ENCODE data around the gene CD93. TPM values are rescaled to one million over a fixed set of nuclear protein-coding genes. Genes with fewer than 3 reads are reported as not detected.

The CD93 gene
- total RNA-seq, 1 experiment from 2014 or later = not detected

DNA sequence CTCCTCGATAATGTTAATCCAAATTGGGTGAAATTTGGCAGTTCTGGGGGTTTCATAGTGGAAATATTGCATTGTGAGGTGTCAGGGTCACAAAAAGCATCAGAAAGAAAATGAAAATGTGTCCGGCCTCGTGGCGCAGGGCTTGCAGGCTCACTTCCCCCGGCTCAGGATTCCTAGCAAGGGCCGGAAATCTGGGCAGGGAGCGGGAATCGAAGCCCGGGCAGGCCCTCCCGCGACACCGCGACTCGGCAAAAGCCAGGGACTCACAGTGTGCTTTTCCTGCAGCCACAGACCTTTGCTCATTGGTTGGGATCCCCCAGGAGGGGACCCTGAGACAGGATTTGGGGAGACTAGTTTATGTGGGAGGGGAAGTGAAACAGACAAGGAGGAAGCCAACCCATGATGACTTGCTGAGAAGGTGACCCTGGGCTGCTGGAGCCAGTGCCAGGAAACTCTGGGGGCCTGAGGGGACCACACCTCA is 847 bp upstream of the CD93 start:
- no peaks in the 10 kb centered on the region for H4K20me1 ChIP-seq (ENCODE audit: low read length)

DNA sequence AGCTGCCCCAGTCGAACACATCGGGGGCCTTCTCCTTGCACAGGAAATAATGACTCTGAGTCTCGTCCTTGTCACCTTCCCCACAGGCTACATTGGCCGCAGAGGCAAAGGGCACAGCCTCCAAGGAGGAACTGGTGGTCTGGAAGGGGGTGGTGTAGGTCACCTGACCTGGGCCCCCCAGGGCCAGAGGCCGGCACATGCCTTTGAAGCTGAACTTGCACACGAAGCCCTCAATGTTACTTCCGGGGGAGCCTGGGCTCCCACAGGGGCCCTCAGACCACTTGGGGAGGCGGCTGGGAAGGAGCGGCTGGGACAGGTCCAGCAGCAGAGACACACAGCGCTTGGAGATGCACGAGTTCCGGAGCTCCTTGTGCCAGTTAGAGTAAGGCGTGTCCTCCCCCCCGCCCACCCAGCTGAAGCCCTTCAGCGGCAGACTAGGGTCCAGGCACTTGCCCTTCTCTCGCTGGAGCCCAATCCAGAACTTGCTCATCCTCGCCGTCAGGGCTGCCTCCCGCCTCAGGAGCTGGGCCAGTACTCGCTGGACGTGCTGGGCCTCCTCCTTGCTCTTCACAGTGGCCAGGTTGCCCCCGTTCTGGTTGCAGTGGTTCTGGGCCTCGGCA is 578 bp downstream of the CD93 start:
- Histone ChIP-seq H3K4me1 (ENCODE audit: insufficient read depth, low read length) (no peaks in the 10 kb centered on the region), H3K79me2 (ENCODE audit: low read length) (no peaks in the 10 kb centered on the region), H2AFZ (ENCODE audit: low read length) (no peak overlapping the region), H3K4me3 (ENCODE audit: low read length) (no peak overlapping the region), H3K9ac (ENCODE audit: low read length) (no peak overlapping the region), H3K27ac (ENCODE audit: low read length) (no peak overlapping the region), H3F3A (ENCODE audit: low read length, unreplicated experiment) (no peaks in the 10 kb centered on the region), H3K4me2 (ENCODE audit: low read length) (no peak overlapping the region), H3K9me2 (replicated peaks; ENCODE audit: low read length) (no peaks in the 10 kb centered on the region), H3K27me3 (ENCODE audit: low read length) (no peaks in the 10 kb centered on the region), H3K9me3 (ENCODE audit: low read length) (no peaks in the 10 kb centered on the region), H3K36me3 (ENCODE audit: low read depth, low read length) (no peaks in the 10 kb centered on the region), H4K20me1 (ENCODE audit: low read length) (no peaks in the 10 kb centered on the region)
- ChIA-PET CTCF (no interaction called here), POLR2A (ENCODE audit: unreplicated experiment) (no interaction called here)
- intact Hi-C loops (cut with micrococcal nuclease) = no loop called here
- no TSS peak for BruUV-seq (replicated peaks)
- DNase-seq (no peak), ATAC-seq (no peak)
- TF ChIP-seq EZH2 (IDR thresholded peaks at IDR 0.05; ENCODE audit: low read length, unreplicated experiment) (no peak), EZH2phosphoT487 (IDR thresholded peaks at IDR 0.05; ENCODE audit: borderline replicate concordance, low read length) (no peak)
- TF ChIP-seq, protein P1, sequence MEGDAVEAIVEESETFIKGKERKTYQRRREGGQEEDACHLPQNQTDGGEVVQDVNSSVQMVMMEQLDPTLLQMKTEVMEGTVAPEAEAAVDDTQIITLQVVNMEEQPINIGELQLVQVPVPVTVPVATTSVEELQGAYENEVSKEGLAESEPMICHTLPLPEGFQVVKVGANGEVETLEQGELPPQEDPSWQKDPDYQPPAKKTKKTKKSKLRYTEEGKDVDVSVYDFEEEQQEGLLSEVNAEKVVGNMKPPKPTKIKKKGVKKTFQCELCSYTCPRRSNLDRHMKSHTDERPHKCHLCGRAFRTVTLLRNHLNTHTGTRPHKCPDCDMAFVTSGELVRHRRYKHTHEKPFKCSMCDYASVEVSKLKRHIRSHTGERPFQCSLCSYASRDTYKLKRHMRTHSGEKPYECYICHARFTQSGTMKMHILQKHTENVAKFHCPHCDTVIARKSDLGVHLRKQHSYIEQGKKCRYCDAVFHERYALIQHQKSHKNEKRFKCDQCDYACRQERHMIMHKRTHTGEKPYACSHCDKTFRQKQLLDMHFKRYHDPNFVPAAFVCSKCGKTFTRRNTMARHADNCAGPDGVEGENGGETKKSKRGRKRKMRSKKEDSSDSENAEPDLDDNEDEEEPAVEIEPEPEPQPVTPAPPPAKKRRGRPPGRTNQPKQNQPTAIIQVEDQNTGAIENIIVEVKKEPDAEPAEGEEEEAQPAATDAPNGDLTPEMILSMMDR (conservative IDR thresholded peaks at IDR 0.05; ENCODE audit: low read depth, low read length) = no peak

More for the DNA sequence above, 847 bp upstream of the CD93 start:
- no peak overlapping the region for H3K4me3 ChIP-seq (ENCODE audit: low read length)
- no peaks in the 10 kb centered on the region for H3K4me1 ChIP-seq (ENCODE audit: insufficient read depth, low read length)
- H3K9me2 ChIP-seq (replicated peaks; ENCODE audit: low read length) = no peaks in the 10 kb centered on the region
- no peaks in the 10 kb centered on the region for H3K9me3 ChIP-seq (ENCODE audit: low read length)
- H3K9ac ChIP-seq (ENCODE audit: low read length) = no peak overlapping the region
- H3F3A ChIP-seq (ENCODE audit: low read length, unreplicated experiment) = no peaks in the 10 kb centered on the region
- no peaks in the 10 kb centered on the region for H3K79me2 ChIP-seq (ENCODE audit: low read length)
- H3K4me2 ChIP-seq (ENCODE audit: low read length) = no peak overlapping the region
- CTCF ChIA-PET = no interaction called here
- no peak overlapping the region for H3K27ac ChIP-seq (ENCODE audit: low read length)
- H3K36me3 ChIP-seq (ENCODE audit: low read depth, low read length) = no peaks in the 10 kb centered on the region
- TF ChIP-seq, protein P1 (conservative IDR thresholded peaks at IDR 0.05; ENCODE audit: low read depth, low read length) = no peak
- TF ChIP-seq EZH2 (IDR thresholded peaks at IDR 0.05; ENCODE audit: low read length, unreplicated experiment) = no peak
- no peak for TF ChIP-seq EZH2phosphoT487 (IDR thresholded peaks at IDR 0.05; ENCODE audit: borderline replicate concordance, low read length)
- no peaks in the 10 kb centered on the region for H3K27me3 ChIP-seq (ENCODE audit: low read length)
- intact Hi-C loops (cut with micrococcal nuclease) = no loop called here
- no peak overlapping the region for H2AFZ ChIP-seq (ENCODE audit: low read length)
- POLR2A ChIA-PET (ENCODE audit: unreplicated experiment) = no interaction called here
- DNase-seq (no peak), ATAC-seq (no peak)
- BruUV-seq (replicated peaks) = no TSS peak

GRCh38 chr20:23084845-23085365 is 1.2 kb downstream of the CD93 start:
- no TSS peak for BruUV-seq (replicated peaks)
- Histone ChIP-seq H3K79me2 (ENCODE audit: low read length) (no peaks in the 10 kb centered on the region), H3K9me2 (replicated peaks; ENCODE audit: low read length) (no peaks in the 10 kb centered on the region), H3K27me3 (ENCODE audit: low read length) (0 out of 2 replicates have a peak, but pooled peaks cover under 1% of the 10 kb centered on the region), H2AFZ (ENCODE audit: low read length) (no peak overlapping the region), H3K9me3 (ENCODE audit: low read length) (no peaks in the 10 kb centered on the region), H3K27ac (ENCODE audit: low read length) (no peak overlapping the region), H3K36me3 (ENCODE audit: low read depth, low read length) (no peaks in the 10 kb centered on the region), H3K4me1 (ENCODE audit: insufficient read depth, low read length) (no peaks in the 10 kb centered on the region), H3K9ac (ENCODE audit: low read length) (no peak overlapping the region), H4K20me1 (ENCODE audit: low read length) (no peaks in the 10 kb centered on the region), H3K4me3 (ENCODE audit: low read length) (no peak overlapping the region), H3K4me2 (ENCODE audit: low read length) (no peak overlapping the region), H3F3A (ENCODE audit: low read length, unreplicated experiment) (no peaks in the 10 kb centered on the region)
- no peak for ATAC-seq
- no peak for DNase-seq
- ChIA-PET CTCF (no interaction called here), POLR2A (ENCODE audit: unreplicated experiment) (no interaction called here)
- TF ChIP-seq EZH2phosphoT487 (IDR thresholded peaks at IDR 0.05; ENCODE audit: borderline replicate concordance, low read length) (no peak), EZH2 (IDR thresholded peaks at IDR 0.05; ENCODE audit: low read length, unreplicated experiment) (no peak)
- TF ChIP-seq, protein P1 (conservative IDR thresholded peaks at IDR 0.05; ENCODE audit: low read depth, low read length) = no peak
- intact Hi-C loops (cut with micrococcal nuclease) = no loop called here
